Measurements from ENCODE around the gene BRD8.

Gene BRD8

DNA sequence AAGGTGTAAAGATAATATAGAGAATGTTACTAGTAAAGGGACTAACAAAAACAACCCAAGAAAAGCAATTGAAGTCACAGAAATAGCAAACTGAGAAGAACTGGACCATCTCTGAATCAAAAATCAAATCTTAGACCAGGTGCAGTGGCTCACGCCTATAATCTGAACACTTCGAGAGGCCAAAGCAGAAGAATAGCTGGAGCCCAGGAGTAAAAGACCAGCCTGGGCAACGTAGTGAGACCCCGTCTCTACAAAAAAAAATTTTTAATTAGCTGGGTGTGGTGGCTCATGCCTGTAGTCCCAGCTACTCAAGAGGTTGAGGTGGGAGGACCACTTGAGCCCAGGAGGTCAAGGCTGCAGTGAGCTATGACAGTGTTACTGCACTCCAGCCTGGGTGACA, 67.2 kb downstream of the BRD8 start:
- TF ChIP-seq, protein P1, sequence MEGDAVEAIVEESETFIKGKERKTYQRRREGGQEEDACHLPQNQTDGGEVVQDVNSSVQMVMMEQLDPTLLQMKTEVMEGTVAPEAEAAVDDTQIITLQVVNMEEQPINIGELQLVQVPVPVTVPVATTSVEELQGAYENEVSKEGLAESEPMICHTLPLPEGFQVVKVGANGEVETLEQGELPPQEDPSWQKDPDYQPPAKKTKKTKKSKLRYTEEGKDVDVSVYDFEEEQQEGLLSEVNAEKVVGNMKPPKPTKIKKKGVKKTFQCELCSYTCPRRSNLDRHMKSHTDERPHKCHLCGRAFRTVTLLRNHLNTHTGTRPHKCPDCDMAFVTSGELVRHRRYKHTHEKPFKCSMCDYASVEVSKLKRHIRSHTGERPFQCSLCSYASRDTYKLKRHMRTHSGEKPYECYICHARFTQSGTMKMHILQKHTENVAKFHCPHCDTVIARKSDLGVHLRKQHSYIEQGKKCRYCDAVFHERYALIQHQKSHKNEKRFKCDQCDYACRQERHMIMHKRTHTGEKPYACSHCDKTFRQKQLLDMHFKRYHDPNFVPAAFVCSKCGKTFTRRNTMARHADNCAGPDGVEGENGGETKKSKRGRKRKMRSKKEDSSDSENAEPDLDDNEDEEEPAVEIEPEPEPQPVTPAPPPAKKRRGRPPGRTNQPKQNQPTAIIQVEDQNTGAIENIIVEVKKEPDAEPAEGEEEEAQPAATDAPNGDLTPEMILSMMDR (IDR thresholded peaks at IDR 0.05), result no peak
- Histone ChIP-seq H3K4me3 (no peak overlapping the region), H3K27ac (no peak overlapping the region)
- DNase-seq (ENCODE audit: low spot score), result no peak

GRCh38 chr5:138110266-138110963, 68.0 kb downstream of the BRD8 start:
- TF ChIP-seq, protein P1 (IDR thresholded peaks at IDR 0.05), result no peak
- no peak for DNase-seq (ENCODE audit: low spot score)

DNA sequence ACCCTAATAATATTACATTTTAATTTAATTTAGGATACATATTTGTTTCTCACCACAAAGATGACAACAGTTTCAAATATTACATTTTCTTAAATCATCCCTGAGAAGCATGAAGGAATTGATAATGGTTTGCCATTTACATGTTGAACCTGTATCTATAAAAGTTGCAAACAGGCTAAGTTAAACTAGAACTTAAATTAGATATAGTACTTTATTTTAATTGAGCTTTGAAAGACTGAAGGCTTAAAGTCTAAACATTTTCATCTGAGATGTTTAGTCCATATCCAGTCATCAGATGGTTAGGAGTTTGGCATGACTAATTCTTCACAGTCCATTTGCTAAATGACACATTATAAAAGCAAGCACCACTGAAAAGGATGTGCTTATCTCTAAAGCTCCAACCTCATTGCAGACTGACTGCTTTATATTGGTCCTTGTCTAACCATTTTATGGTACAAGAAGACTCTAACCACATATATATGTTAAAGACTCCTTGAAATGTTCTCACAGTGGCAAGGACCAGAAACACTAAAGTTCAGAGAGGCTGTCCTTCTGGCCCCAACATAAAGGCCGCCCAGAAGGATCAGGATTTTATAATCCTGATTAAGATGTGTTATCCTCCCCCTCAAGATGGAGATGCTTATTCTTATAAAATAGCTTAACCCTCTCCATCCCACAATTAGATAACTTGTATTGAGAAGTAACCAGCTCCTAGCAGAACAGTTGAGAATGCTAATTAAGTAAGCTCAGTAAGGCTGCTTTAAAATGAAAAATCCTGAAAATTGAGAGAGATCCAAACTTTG, 68.8 kb downstream of the BRD8 start:
- H3K27ac ChIP-seq, result no peak overlapping the region
- no peak for DNase-seq (ENCODE audit: low spot score)

More at GRCh38 chr5:138110266-138110963, 68.0 kb downstream of the BRD8 start:
- Histone ChIP-seq H3K27ac (no peak overlapping the region), H3K4me3 (no peak overlapping the region)

GRCh38 chr5:138107213-138107612, 71.2 kb downstream of the BRD8 start:
- Histone ChIP-seq H3K4me3 (no peak overlapping the region), H3K27ac (no peak overlapping the region)
- TF ChIP-seq, protein P1 (IDR thresholded peaks at IDR 0.05), result no peak
- no peak for DNase-seq (ENCODE audit: low spot score)

More for the DNA sequence above, 68.8 kb downstream of the BRD8 start:
- no peak overlapping the region for H3K4me3 ChIP-seq
- TF ChIP-seq, protein P1 (IDR thresholded peaks at IDR 0.05), result no peak

DNA sequence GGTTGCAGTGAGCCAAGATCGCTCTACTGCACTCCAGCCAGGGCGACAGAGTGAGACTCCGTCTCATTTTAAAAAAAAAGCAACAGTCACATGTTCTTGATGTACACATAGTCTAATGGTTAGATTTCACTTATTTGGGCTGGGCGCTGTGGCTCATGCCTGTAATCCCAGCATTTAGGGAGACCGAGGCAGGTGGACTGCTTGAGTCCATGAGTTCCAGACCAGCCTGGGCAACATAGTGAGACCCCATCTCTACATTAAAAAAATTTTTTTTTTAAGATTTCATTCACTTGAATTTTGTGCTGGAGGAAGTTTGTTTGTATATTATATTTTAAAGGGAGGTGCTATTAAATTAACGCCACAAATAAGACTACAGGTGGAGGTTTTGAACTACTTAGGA, 72.7 kb downstream of the BRD8 start:
- no peak overlapping the region for H3K27ac ChIP-seq
- H3K4me3 ChIP-seq, result no peak overlapping the region
- TF ChIP-seq, protein P1 (IDR thresholded peaks at IDR 0.05), result no peak
- DNase-seq (ENCODE audit: low spot score), result no peak

DNA sequence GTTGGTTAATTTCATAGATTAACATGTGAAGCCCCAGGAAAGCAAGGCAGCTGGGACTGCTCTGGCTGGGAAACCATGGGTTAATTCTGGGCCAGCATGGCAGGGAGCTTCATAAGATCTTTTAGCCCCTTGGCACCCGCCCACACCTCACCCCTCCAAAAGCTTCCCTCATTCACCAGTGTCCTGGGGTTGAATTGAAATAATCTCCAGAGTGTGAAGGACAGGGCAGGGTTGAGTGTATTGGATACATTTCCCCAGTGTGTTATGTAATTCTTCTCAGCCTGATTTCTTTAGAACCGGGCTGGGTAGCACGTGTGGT, 75.2 kb downstream of the BRD8 start:
- TF ChIP-seq, protein P1 (IDR thresholded peaks at IDR 0.05), result no peak
- H3K4me3 ChIP-seq, result no peak overlapping the region
- no peak overlapping the region for H3K27ac ChIP-seq
- DNase-seq (ENCODE audit: low spot score), result no peak

Data from coronary artery (tissue), 2 donors.